ENCODE data around the gene EBF3.

Gene EBF3

DNA sequence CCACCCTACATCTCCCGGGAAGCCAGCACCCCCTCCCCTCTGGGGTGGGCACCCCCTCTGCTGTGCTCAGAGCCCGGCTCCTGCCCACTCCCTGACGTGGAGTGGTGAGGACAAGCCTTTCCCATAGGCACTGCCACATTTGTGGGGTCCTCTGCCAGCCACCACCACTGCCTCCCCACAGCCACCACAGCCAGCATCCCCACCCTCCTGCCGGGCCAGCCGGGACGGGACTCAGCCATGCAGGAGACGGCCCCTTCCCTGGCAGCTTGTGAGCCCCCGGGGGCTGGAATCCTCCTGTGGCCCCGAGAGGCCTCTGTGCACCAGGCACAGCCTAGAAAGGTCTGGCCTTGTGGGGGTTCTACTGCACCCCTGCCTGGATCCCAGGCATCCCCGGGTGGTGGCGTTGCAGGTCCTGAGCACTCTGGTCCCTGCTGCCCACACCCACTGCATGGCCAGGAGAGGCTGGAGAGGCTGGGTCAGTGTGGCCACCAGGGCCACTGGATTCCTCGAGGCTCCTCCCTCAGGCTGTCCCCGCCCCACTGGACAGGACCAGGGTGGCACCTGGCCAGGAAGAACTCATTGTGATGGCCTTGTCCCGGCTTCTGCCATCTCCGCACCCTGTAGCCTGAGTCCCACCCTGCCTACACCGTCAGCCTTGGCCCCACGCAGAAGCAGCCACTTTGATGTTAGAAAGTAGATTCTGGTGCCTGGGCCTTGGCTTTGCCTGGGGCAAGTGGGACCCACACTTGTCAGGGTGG, 148.0 kb downstream of the EBF3 start:
- H3K4me1 ChIP-seq: peaks cover 0 to 11% (median 5%) of the 10 kb centered on the region in 10 experiments; a peak in 6 of 20 replicates
- peaks cover 5 to 20% (median 15%) of the 10 kb centered on the region in 11 experiments; a peak in 20 of 22 replicates for H3K9me3 ChIP-seq (replicated peaks in 1 of 11)
- peak overlapping the region in 5 of 11 experiments; percentile 4 to 31 (median 29); a peak in 8 of 22 replicates for H3K4me2 ChIP-seq
- H3K9ac ChIP-seq: no peak overlapping the region
- H4K20me1 ChIP-seq: no peaks in the 10 kb centered on the region
- no peak overlapping the region for H3K27ac ChIP-seq
- 0 out of 22 replicates have a peak, but pooled peaks cover 0 to 5% (median 0%) of the 10 kb centered on the region in 11 experiments for H3K36me3 ChIP-seq
- no peak overlapping the region for H3K4me3 ChIP-seq
- no peaks in the 10 kb centered on the region for H3K27me3 ChIP-seq
- TF ChIP-seq Cebpa-rat (IDR thresholded peaks at IDR 0.05): no peak

GRCh38 chr10:129814681-129815646, 149.1 kb downstream of the EBF3 start:
- no peaks in the 10 kb centered on the region for H3K27me3 ChIP-seq
- no peak for TF ChIP-seq Cebpa-rat (IDR thresholded peaks at IDR 0.05)

DNA sequence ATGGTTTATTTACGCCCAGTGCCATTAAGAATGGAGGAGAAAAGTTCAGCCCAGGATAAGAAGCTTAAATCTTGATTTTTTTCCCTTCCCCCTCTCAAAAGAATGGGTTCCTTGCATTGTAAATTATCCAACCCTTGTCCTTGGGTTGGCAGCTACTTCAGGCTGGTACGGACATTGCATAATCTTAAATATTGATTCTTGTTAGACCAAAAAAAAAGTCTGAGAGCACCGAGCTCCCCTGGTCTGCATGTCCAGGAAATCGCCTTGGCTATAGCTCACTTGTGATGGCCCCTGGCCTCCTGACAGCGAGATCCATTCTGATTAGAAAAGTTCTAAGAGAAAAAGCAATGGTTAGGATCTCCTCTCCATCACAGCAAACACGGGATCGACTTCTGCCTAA, 151.7 kb downstream of the EBF3 start:
- Histone ChIP-seq H4K20me1 (no peaks in the 10 kb centered on the region), H3K4me3 (no peak overlapping the region), H3K36me3 (no peaks in the 10 kb centered on the region), H3K9me3 (replicated peaks in 1 of 11) (peaks cover 0 to 3% (median under 1%) of the 10 kb centered on the region in 11 experiments; a peak in 6 of 22 replicates), H3K27ac (no peak overlapping the region), H3K9ac (no peak overlapping the region), H3K27me3 (no peaks in the 10 kb centered on the region), H3K4me2 (no peak overlapping the region), H3K4me1 (peaks cover 0 to 11% (median 5%) of the 10 kb centered on the region in 10 experiments; a peak in 6 of 20 replicates)
- TF ChIP-seq Cebpa-rat (IDR thresholded peaks at IDR 0.05): no peak

More at GRCh38 chr10:129814681-129815646, 149.1 kb downstream of the EBF3 start:
- Histone ChIP-seq H3K4me2 (peak overlapping the region in 4 of 11 experiments; percentile 4 to 31 (median 30); a peak in 7 of 22 replicates), H3K36me3 (0 out of 22 replicates have a peak, but pooled peaks cover 0 to 5% (median 0%) of the 10 kb centered on the region in 11 experiments), H4K20me1 (no peaks in the 10 kb centered on the region), H3K4me1 (peaks cover 0 to 11% (median 5%) of the 10 kb centered on the region in 10 experiments; a peak in 6 of 20 replicates), H3K4me3 (no peak overlapping the region), H3K9ac (no peak overlapping the region), H3K9me3 (replicated peaks in 1 of 11) (peaks cover 5 to 20% (median 15%) of the 10 kb centered on the region in 11 experiments; a peak in 20 of 22 replicates), H3K27ac (no peak overlapping the region)

- Histone ChIP-seq H3K9me3 (replicated peaks in 1 of 11) (peaks cover 4 to 12% (median 8%) of the 10 kb centered on the region in 11 experiments), H3K36me3 (no peaks in the 10 kb centered on the region; a peak in 1 of 22 replicates), H3K4me3 (no peak overlapping the region), H3K9ac (no peak overlapping the region), H3K4me1 (peaks cover 0 to 11% (median 5%) of the 10 kb centered on the region in 10 experiments; a peak in 6 of 20 replicates), H4K20me1 (no peaks in the 10 kb centered on the region), H3K27me3 (no peaks in the 10 kb centered on the region), H3K27ac (no peak overlapping the region), H3K4me2 (no peak overlapping the region)
- no peak for TF ChIP-seq Cebpa-rat (IDR thresholded peaks at IDR 0.05)
These were observed 152.9 kb downstream of the EBF3 start for GRCh38 chr10:129811208-129811607.

GRCh38 chr10:129809841-129810240, 154.2 kb downstream of the EBF3 start:
- no peak for TF ChIP-seq Cebpa-rat (IDR thresholded peaks at IDR 0.05)
- H3K36me3 ChIP-seq: peaks cover 0 to 4% (median 0%) of the 10 kb centered on the region in 11 experiments; a peak in 2 of 22 replicates
- H3K9ac ChIP-seq: no peak overlapping the region
- no peak overlapping the region for H3K4me3 ChIP-seq
- no peaks in the 10 kb centered on the region for H3K27me3 ChIP-seq
- peaks cover 17 to 26% (median 21%) of the 10 kb centered on the region in 11 experiments for H3K9me3 ChIP-seq (replicated peaks in 1 of 11)
- H4K20me1 ChIP-seq: no peaks in the 10 kb centered on the region
- H3K27ac ChIP-seq: no peak overlapping the region
- no peaks in the 10 kb centered on the region for H3K4me1 ChIP-seq
- H3K4me2 ChIP-seq: no peak overlapping the region

DNA sequence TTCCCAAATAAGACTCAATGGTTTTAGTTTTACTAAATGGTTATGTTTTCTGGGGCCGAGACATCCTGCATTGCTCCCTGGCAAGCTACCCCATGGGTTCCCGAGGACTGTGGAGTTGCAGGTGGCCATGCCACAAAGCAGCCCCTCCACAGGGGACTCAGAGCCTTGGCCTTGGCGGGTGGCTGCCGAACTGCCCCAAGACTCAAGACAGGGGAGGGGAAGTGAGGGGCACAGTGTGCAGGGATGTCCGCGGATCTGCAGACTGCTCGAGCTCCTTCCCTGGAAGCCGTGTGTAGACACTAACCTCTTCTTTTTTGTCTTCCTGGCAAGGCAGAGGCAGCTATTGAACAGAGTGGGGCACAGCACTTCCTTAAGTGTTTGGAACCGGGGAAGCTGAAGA, 154.6 kb downstream of the EBF3 start:
- Histone ChIP-seq H3K36me3 (peaks cover 0 to 4% (median 0%) of the 10 kb centered on the region in 11 experiments; a peak in 2 of 22 replicates), H3K4me2 (no peak overlapping the region), H4K20me1 (no peaks in the 10 kb centered on the region), H3K4me3 (no peak overlapping the region), H3K9me3 (replicated peaks in 1 of 11) (peaks cover 21 to 30% (median 25%) of the 10 kb centered on the region in 11 experiments), H3K4me1 (no peaks in the 10 kb centered on the region), H3K27ac (no peak overlapping the region), H3K27me3 (no peaks in the 10 kb centered on the region), H3K9ac (no peak overlapping the region)
- TF ChIP-seq Cebpa-rat (IDR thresholded peaks at IDR 0.05): no peak

DNA sequence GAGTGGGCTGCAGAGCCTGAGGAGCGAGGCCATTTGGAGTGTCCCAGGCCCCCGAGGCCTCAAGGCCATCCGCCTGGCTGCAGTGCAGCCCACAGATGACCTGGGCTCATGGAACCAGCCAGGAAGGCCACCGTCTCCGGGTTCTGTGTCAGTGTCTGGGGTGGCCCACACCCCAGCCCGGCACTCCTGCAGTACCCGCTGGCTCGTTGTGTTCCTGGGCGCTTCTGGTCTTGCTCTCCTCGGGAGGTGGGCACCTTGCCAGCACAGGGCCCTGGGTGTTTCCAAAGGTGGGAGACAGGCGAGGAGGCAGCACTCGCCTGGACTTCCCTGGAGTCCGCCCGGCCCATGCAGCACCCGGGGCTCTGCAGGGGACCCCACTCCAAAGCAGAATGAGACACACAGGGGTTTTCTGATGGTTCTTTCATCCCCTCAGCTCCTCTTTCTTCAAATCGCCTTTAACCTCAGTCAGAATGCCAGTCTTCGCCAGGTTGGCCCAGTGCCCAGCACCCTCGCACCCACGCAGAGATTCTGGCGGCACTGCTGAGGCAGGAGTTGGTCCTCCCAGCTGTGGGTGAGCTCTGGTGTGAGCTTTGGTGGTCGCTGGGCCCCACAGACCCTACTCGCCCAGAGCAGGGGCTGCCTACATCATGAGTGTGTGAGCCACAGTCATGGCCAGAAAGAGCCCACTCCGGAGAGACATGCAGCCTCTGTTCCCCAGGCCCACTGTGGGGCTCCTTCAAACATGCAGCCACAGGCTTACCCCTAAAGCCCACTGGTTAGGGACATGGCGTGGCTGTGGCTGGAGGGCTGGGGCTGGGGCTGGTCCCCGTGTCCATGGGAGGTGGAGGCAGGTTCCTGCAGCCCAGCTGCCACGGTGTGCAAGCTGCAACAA, 155.7 kb downstream of the EBF3 start:
- no peak overlapping the region for H3K4me2 ChIP-seq
- TF ChIP-seq Cebpa-rat (IDR thresholded peaks at IDR 0.05): no peak
- H3K4me3 ChIP-seq: no peak overlapping the region
- no peak overlapping the region for H3K27ac ChIP-seq
- no peaks in the 10 kb centered on the region for H3K27me3 ChIP-seq
- no peak overlapping the region for H3K9ac ChIP-seq
- no peaks in the 10 kb centered on the region for H3K4me1 ChIP-seq
- H3K36me3 ChIP-seq: peaks cover 0 to 4% (median 0%) of the 10 kb centered on the region in 11 experiments; a peak in 2 of 22 replicates
- peaks cover 31 to 40% (median 36%) of the 10 kb centered on the region in 11 experiments for H3K9me3 ChIP-seq (replicated peaks in 1 of 11)
- no peaks in the 10 kb centered on the region for H4K20me1 ChIP-seq

- H3K4me3 ChIP-seq: no peak overlapping the region
- no peak for TF ChIP-seq Cebpa-rat (IDR thresholded peaks at IDR 0.05)
- H4K20me1 ChIP-seq: no peaks in the 10 kb centered on the region
These were observed 156.9 kb downstream of the EBF3 start for GRCh38 chr10:129807211-129807610.

More at GRCh38 chr10:129807211-129807610, 156.9 kb downstream of the EBF3 start:
- Histone ChIP-seq H3K4me1 (no peaks in the 10 kb centered on the region), H3K9me3 (replicated peaks in 1 of 11) (peaks cover 42 to 51% (median 47%) of the 10 kb centered on the region in 11 experiments), H3K4me2 (no peak overlapping the region), H3K36me3 (peaks cover 0 to 4% (median 0%) of the 10 kb centered on the region in 11 experiments; a peak in 2 of 22 replicates), H3K9ac (no peak overlapping the region), H3K27ac (no peak overlapping the region), H3K27me3 (no peaks in the 10 kb centered on the region)
